K562 (cell line): Measurements from ENCODE around the gene PARP14. TPM values are rescaled to one million over a fixed set of nuclear protein-coding genes. Genes with fewer than 3 reads are reported as not detected.

Experiments
- C11orf30 ChIP-seq: fragments of 450-650 bp; IDR thresholded peaks from 2 replicates; pipeline ENCODE4 v1.6.1; 2016; ENCODE audit warnings: low read depth, mild to moderate bottlenecking
- CBX3 ChIP-seq, 2 experiments: IDR thresholded peaks; 1 replicate in 1 of 2; 2 replicates in 1 of 2; pipeline ENCODE4 v1.6.1; 2012; ENCODE audit warnings: inconsistent platforms in 2 of 2, low read length in 2 of 2, borderline replicate concordance in 1 of 2, control low read depth in 1 of 2
- E2F8 ChIP-seq: fragments of 450-650 bp; IDR thresholded peaks from 2 replicates; pipeline ENCODE4 v1.7.1; 2018; ENCODE audit warnings: mild to moderate bottlenecking, low read depth; ENCODE audit not compliant: partially characterized antibody
- GTF2A2 ChIP-seq: IDR thresholded peaks from 2 replicates; pipeline ENCODE4 v1.6.1; 2016; ENCODE audit warnings: mild to moderate bottlenecking, missing genetic modification characterization, missing compliant biosample characterization
- HCFC1 ChIP-seq: IDR thresholded peaks from 2 replicates; pipeline ENCODE4 v1.6.1; 2012; ENCODE audit warnings: low read depth, low read length, improper control_type of control experiment
- NCOR1 ChIP-seq: fragments of 450-650 bp; IDR thresholded peaks from 2 replicates; pipeline ENCODE4 v1.6.1; 2016; ENCODE audit warnings: mild to moderate bottlenecking, moderate library complexity
- NELFE ChIP-seq: IDR thresholded peaks from 2 replicates; pipeline ENCODE4 v1.6.1; 2011; ENCODE audit warnings: mild to moderate bottlenecking; ENCODE audit not compliant: insufficient read depth, insufficient read length
- NFXL1 ChIP-seq: fragments of 450-650 bp; formaldehyde crosslinking; IDR thresholded peaks from 2 replicates; pipeline ENCODE4 v1.4.0; 2021; ENCODE audit warnings: mild to moderate bottlenecking
- POLR3A ChIP-seq: IDR thresholded peaks from 2 replicates; pipeline ENCODE4 v1.6.1; 2011; ENCODE audit warnings: borderline replicate concordance, mild to moderate bottlenecking, moderate library complexity; ENCODE audit not compliant: insufficient read length, insufficient read depth; ENCODE audit errors: extremely low read depth
- SIX5 ChIP-seq, 2 experiments: IDR thresholded peaks; 2 replicates each; pipeline ENCODE4 v1.6.1; 2011; ENCODE audit warnings: low read length in 2 of 2, borderline replicate concordance in 1 of 2, low read depth in 1 of 2, mild to moderate bottlenecking in 1 of 2, moderate library complexity in 1 of 2; ENCODE audit not compliant: insufficient read depth in 1 of 2
- XRCC5 ChIP-seq: fragments of 200-400 bp; formaldehyde crosslinking; IDR thresholded peaks from 2 replicates; pipeline ENCODE4 v1.6.1; 2017; ENCODE audit warnings: low read depth, mild to moderate bottlenecking, low read length
- ZFX ChIP-seq: sonication (generic); formaldehyde crosslinking; IDR thresholded peaks from 2 replicates; pipeline ENCODE4 v1.8.0; 2022; ENCODE audit warnings: mild to moderate bottlenecking, missing genetic modification reagents, moderate library complexity
- ZNF449 ChIP-seq: fragments of 250-450 bp; sonication (Bioruptor Pico); IDR thresholded peaks from 2 replicates; pipeline ENCODE4 v1.8.0; 2022; ENCODE audit warnings: moderate library complexity, mild to moderate bottlenecking, inconsistent platforms
- polyA plus RNA-seq, 8 experiments: library from polyadenylated mRNA; depleted of rRNA in 4 of 8; stranded (reverse) in 5 of 8; unstranded in 3 of 8; fragments of >200 nt; fragmentation: Nextera tagmentation in 2 of 8; fragmentation: Illumina TruSeq in 1 of 8; extraction: Ambion mirVana in 2 of 8; extraction: Trizol in 1 of 8; gene quantifications; 2 replicates each; pipeline versions ENCODE4 v1.2.1 to v1.2.3, GENCODE V29; 2011 to 2014; ENCODE audit warnings: inconsistent platforms in 1 of 8, missing spikeins in 1 of 8
- total RNA-seq, 7 experiments: library from RNA; depleted of rRNA in 6 of 7; stranded (reverse); fragments of >200 nt in 6 of 7; fragmentation: Illumina TruSeq in 2 of 7; extraction: Trizol in 2 of 7; gene quantifications; 2 replicates each; pipeline versions ENCODE4 v1.2.1 to v1.2.3, GENCODE V29; 2011 to 2021; ENCODE audit warnings: low replicate concordance in 1 of 7
- TF ChIP-seq, protein P1 (sequence below): fragments of 450-650 bp; IDR thresholded peaks from 2 replicates; pipeline ENCODE4 v1.6.1; 2016; ENCODE audit warnings: mild to moderate bottlenecking
- TF ChIP-seq, protein P2 (sequence below): fragments of 250-450 bp; sonication (Bioruptor Pico); IDR thresholded peaks from 2 replicates; pipeline ENCODE4 v1.4.0; 2020

Gene PARP14
- total and polyA plus RNA-seq, 9 of the 15 experiments (the other 6 are each of a cell fraction or from before 2014, with no cell fraction given): 3.1 to 14.4 (median 9.0) TPM

DNA sequence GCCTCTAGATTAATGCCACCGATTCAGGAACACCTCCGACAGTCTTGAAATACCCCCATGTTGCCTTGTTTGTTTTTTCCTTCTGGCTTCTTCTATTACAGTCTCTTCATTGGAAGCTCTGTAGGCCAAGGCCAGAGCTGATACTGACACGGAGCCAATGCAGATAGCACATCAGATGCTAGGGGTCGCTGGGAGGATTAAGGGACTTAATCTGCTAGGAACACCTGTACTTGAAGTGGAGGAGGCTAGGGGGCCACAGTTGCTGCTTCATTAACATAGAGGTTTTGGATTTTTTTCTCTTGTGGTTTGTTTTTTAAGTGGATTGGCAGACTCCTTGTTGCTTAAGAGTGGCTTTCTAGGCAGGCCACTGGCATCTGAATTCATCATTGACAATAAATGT is 49.6 kb downstream of the PARP14 start (continued):
- TF ChIP-seq NELFE (no peak), ZNF449 (CRISPR knock-in tag) (no peak), GTF2A2 (tag) (no peak), POLR3A (no peak), C11orf30 (no peak), E2F8 (no peak), HCFC1 (no peak), NFXL1 (CRISPR knock-in tag) (no peak), CBX3 (IDR thresholded peaks at IDR 0.05; ENCODE audit: borderline replicate concordance in 1 of 2, low read length in 2 of 2) (peak in 1 of 2 experiments; percentile 50; a peak in 1 of 3 replicates), ZFX (CRISPR knock-in tag) (peak; percentile 37; the same call in 1 of the 2 replicates), XRCC5 (no peak), NCOR1 (peak; percentile 57; the same call in 1 of the 2 replicates), SIX5 (IDR thresholded peaks at IDR 0.05; ENCODE audit: borderline replicate concordance in 1 of 2, insufficient read depth in 1 of 2, low read depth in 1 of 2, low read length in 2 of 2) (no peak)
- TF ChIP-seq, protein P1, sequence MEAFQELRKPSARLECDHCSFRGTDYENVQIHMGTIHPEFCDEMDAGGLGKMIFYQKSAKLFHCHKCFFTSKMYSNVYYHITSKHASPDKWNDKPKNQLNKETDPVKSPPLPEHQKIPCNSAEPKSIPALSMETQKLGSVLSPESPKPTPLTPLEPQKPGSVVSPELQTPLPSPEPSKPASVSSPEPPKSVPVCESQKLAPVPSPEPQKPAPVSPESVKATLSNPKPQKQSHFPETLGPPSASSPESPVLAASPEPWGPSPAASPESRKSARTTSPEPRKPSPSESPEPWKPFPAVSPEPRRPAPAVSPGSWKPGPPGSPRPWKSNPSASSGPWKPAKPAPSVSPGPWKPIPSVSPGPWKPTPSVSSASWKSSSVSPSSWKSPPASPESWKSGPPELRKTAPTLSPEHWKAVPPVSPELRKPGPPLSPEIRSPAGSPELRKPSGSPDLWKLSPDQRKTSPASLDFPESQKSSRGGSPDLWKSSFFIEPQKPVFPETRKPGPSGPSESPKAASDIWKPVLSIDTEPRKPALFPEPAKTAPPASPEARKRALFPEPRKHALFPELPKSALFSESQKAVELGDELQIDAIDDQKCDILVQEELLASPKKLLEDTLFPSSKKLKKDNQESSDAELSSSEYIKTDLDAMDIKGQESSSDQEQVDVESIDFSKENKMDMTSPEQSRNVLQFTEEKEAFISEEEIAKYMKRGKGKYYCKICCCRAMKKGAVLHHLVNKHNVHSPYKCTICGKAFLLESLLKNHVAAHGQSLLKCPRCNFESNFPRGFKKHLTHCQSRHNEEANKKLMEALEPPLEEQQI: no peak
- TF ChIP-seq, protein P2, sequence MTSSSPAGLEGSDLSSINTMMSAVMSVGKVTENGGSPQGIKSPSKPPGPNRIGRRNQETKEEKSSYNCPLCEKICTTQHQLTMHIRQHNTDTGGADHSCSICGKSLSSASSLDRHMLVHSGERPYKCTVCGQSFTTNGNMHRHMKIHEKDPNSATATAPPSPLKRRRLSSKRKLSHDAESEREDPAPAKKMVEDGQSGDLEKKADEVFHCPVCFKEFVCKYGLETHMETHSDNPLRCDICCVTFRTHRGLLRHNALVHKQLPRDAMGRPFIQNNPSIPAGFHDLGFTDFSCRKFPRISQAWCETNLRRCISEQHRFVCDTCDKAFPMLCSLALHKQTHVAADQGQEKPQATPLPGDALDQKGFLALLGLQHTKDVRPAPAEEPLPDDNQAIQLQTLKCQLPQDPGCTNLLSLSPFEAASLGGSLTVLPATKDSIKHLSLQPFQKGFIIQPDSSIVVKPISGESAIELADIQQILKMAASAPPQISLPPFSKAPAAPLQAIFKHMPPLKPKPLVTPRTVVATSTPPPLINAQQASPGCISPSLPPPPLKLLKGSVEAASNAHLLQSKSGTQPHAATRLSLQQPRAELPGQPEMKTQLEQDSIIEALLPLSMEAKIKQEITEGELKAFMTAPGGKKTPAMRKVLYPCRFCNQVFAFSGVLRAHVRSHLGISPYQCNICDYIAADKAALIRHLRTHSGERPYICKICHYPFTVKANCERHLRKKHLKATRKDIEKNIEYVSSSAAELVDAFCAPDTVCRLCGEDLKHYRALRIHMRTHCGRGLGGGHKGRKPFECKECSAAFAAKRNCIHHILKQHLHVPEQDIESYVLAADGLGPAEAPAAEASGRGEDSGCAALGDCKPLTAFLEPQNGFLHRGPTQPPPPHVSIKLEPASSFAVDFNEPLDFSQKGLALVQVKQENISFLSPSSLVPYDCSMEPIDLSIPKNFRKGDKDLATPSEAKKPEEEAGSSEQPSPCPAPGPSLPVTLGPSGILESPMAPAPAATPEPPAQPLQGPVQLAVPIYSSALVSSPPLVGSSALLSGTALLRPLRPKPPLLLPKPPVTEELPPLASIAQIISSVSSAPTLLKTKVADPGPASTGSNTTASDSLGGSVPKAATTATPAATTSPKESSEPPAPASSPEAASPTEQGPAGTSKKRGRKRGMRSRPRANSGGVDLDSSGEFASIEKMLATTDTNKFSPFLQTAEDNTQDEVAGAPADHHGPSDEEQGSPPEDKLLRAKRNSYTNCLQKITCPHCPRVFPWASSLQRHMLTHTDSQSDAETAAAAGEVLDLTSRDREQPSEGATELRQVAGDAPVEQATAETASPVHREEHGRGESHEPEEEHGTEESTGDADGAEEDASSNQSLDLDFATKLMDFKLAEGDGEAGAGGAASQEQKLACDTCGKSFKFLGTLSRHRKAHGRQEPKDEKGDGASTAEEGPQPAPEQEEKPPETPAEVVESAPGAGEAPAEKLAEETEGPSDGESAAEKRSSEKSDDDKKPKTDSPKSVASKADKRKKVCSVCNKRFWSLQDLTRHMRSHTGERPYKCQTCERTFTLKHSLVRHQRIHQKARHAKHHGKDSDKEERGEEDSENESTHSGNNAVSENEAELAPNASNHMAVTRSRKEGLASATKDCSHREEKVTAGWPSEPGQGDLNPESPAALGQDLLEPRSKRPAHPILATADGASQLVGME (CRISPR knock-in tag): no peak
